ENCODE measurements around the gene CASP2. TPM values are rescaled to one million over a fixed set of nuclear protein-coding genes. Genes with fewer than 3 reads are reported as not detected.

The CASP2 gene
- total RNA-seq, 6 experiments from 2014 or later: 22.4 to 29.6 (median 25.0) TPM

DNA sequence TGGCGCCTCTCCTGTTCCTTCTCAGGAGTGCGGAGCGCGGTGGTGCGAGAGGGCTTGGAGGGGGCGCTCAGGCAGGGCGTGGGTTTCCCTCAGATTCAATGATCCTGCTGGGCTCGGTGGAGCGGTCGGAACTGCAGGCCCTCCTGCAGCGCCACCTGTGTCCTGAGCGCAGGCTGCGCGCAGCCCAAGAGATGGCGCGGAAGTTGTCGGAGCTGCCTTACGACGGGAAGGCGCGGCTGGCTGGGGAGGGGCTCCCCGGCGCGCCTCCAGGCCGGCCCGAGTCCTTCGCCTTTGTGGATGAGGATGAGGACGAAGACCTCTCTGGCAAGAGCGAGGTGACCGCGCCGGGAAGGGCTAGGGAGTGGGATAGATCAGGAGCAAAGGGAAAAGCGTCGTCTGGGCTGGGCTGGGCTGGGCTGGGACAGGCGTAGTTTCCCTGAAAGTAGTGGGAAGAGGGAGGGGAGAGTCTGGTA is 57.3 kb downstream of the CASP2 start:
- Mint-ChIP-seq H3K36me3 (ENCODE audit: low read depth) (no peaks in the 10 kb centered on the region), H3K27ac (no peak overlapping the region), H3K27me3 (ENCODE audit: insufficient read depth) (peaks cover 45% of the 10 kb centered on the region), H3K4me1 (ENCODE audit: low read depth) (no peaks in the 10 kb centered on the region), H3K9me3 (no peaks in the 10 kb centered on the region), H3K4me3 (no peak overlapping the region; the same call in 1 of the 2 replicates)
- TF ChIP-seq, protein P1, sequence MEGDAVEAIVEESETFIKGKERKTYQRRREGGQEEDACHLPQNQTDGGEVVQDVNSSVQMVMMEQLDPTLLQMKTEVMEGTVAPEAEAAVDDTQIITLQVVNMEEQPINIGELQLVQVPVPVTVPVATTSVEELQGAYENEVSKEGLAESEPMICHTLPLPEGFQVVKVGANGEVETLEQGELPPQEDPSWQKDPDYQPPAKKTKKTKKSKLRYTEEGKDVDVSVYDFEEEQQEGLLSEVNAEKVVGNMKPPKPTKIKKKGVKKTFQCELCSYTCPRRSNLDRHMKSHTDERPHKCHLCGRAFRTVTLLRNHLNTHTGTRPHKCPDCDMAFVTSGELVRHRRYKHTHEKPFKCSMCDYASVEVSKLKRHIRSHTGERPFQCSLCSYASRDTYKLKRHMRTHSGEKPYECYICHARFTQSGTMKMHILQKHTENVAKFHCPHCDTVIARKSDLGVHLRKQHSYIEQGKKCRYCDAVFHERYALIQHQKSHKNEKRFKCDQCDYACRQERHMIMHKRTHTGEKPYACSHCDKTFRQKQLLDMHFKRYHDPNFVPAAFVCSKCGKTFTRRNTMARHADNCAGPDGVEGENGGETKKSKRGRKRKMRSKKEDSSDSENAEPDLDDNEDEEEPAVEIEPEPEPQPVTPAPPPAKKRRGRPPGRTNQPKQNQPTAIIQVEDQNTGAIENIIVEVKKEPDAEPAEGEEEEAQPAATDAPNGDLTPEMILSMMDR (IDR thresholded peaks at IDR 0.05): peak; percentile 45; the same call in 1 of the 2 replicates
- DNase-seq: no peak

DNA sequence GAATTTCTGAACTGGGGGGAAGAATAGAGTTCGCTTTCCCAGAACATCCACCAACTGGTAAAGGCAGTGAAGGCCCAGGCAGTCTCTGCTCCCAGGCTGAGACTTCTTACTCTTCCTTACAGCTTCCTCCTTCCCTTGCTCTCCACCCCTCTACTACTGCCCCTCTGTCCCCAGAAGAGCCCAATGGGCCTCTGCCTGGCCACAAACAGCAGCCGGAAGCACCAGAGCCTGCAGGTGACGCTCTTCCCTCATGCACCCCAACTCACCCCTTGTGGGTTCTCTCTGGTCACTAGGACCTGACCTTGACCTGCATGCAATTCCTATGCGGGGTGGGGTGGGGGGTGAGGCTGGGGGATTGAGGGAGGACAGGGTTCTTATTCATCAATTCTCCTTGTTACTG is 57.9 kb downstream of the CASP2 start:
- H3K36me3 Mint-ChIP-seq (ENCODE audit: low read depth): no peaks in the 10 kb centered on the region
- no peak overlapping the region for H3K27ac Mint-ChIP-seq
- H3K4me3 Mint-ChIP-seq: no peak overlapping the region
- H3K9me3 Mint-ChIP-seq: no peaks in the 10 kb centered on the region
- TF ChIP-seq, protein P1 (IDR thresholded peaks at IDR 0.05): no peak
- H3K27me3 Mint-ChIP-seq (ENCODE audit: insufficient read depth): peaks cover 42% of the 10 kb centered on the region
- DNase-seq: no peak
- H3K4me1 Mint-ChIP-seq (ENCODE audit: low read depth): no peaks in the 10 kb centered on the region

DNA sequence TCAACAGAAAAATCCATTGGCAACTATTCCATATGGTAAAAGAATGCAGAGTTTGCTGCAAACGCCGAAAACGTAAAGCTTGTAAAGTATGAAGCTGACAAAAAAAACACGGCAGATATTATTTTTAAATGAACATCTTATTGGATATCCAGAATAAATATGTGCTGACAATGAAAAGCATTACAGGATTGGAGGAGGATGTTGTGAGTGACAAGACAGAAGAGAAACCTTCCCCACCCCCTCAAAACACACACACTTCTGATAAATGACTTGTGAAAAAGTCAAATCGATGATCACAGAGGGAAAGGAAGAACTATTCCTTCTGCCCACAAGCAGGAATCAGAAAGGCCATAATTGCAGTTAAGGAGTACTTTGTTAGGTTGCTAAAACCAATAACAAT is 59.8 kb downstream of the CASP2 start:
- no peak overlapping the region for H3K27ac Mint-ChIP-seq
- H3K4me1 Mint-ChIP-seq (ENCODE audit: low read depth): no peaks in the 10 kb centered on the region
- peaks cover 45% of the 10 kb centered on the region for H3K27me3 Mint-ChIP-seq (ENCODE audit: insufficient read depth)
- no peak overlapping the region for H3K4me3 Mint-ChIP-seq
- H3K9me3 Mint-ChIP-seq: no peaks in the 10 kb centered on the region
- TF ChIP-seq, protein P1 (IDR thresholded peaks at IDR 0.05): no peak
- no peaks in the 10 kb centered on the region for H3K36me3 Mint-ChIP-seq (ENCODE audit: low read depth)
- DNase-seq: no peak

DNA sequence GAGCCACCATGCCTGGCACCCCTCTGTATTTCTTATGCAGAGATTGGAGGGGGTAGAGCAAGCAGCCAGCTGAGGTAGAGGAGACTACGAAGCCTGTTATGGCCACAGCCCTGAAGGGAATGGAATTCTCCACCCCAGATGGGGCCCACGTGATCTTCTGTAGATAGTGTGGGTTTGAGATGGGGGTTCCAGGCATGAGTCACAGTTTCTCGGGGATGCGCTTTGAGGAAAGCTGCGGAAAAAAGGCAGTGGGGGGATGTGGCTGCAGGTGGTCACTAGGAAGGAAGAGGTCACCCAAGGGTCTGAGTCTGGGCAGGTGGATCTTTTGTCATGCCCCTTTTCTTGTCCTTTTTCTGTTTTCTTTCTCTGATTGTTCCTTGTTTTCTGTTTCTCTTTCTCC is 62.9 kb downstream of the CASP2 start:
- TF ChIP-seq, protein P1 (IDR thresholded peaks at IDR 0.05): no peak
- Mint-ChIP-seq H3K9me3 (no peaks in the 10 kb centered on the region), H3K4me3 (no peak overlapping the region), H3K36me3 (ENCODE audit: low read depth) (no peaks in the 10 kb centered on the region), H3K27ac (no peak overlapping the region), H3K4me1 (ENCODE audit: low read depth) (no peaks in the 10 kb centered on the region), H3K27me3 (ENCODE audit: insufficient read depth) (peaks cover 39% of the 10 kb centered on the region)
- no peak for DNase-seq

DNA sequence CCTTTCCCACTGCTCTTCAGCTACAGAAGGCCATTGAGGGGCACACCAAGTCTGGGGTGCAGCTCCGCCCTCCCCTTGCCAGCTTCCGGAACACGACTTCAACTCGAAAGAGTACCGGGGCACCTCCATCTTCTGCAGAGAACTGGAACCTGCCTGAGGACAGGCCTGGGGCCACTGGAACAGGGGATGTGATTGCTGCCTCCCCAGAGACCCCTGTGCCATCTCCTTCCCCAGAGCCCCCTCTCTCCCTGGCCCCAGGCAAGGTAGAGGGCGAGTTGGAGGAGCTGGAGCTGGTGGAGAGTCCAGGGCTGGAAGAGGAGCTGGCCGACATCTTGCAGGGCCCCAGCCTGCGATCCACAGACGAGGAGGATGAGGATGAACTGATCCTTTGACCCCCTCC is 63.4 kb downstream of the CASP2 start:
- no peak overlapping the region for H3K4me3 Mint-ChIP-seq
- no peaks in the 10 kb centered on the region for H3K36me3 Mint-ChIP-seq (ENCODE audit: low read depth)
- H3K9me3 Mint-ChIP-seq: no peaks in the 10 kb centered on the region
- no peak for DNase-seq
- TF ChIP-seq, protein P1 (IDR thresholded peaks at IDR 0.05): no peak
- H3K4me1 Mint-ChIP-seq (ENCODE audit: low read depth): no peaks in the 10 kb centered on the region
- peaks cover 39% of the 10 kb centered on the region for H3K27me3 Mint-ChIP-seq (ENCODE audit: insufficient read depth)
- no peak overlapping the region for H3K27ac Mint-ChIP-seq

DNA sequence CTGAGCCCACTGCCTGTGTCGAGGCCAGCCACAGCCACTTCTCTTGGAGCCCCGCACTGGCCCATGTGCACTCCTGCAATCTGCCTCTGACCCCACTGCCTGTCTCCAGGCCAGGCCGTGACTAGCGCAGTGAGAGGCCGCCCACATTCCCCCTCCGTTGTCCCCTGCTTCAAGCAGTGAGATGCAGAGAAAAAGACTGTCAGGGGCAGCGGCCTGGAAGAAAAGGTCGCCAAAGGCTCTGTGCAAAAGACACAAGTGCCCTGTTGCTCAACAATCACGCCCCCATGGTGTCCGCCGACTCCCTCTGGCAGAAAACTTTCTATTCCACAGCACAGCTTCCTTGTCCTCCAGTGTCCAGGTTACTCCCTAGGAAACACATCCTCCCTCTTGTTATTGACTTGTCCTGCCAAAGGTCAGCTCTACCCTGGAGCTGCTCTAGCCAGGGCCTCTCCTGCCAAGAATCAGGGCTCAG is 64.4 kb downstream of the CASP2 start:
- TF ChIP-seq, protein P1 (IDR thresholded peaks at IDR 0.05): no peak
- Mint-ChIP-seq H3K27me3 (ENCODE audit: insufficient read depth) (peaks cover 41% of the 10 kb centered on the region), H3K9me3 (no peaks in the 10 kb centered on the region), H3K27ac (no peak overlapping the region), H3K4me1 (ENCODE audit: low read depth) (no peaks in the 10 kb centered on the region), H3K36me3 (ENCODE audit: low read depth) (no peaks in the 10 kb centered on the region), H3K4me3 (no peak overlapping the region)
- DNase-seq: no peak
